Endothelial cell of coronary artery (primary cell): ENCODE measurements around the gene SFT2D1. TPM values are rescaled to one million over a fixed set of nuclear protein-coding genes. Genes with fewer than 3 reads are reported as not detected.

Experiments used
- total RNA-seq: library from RNA; depleted of rRNA; stranded (reverse); fragments of >200 nt; gene quantifications from 2 replicates; pipeline ENCODE4 v1.2.3, GENCODE V29; 2014

SFT2D1 gene
- total RNA-seq, result 24.0 and 29.4 TPM in 2 replicates

GRCh38 chr6:166342349-166343149, at the start of gene SFT2D1:
Gene SFT2D1, minus strand, starts transcription at chr6:166342545. Its CDS starts 64 bp downstream, at chr6:166342481.

GRCh38 chr6:166382933-166383801, 40.8 kb upstream of the SFT2D1 start, which contains the start of gene MPC1:
Gene MPC1, minus strand, starts transcription at chr6:166382940. Its CDS starts 64 bp downstream, at chr6:166382876.

GRCh38 chr6:166308033-166308768, 34.1 kb downstream of the SFT2D1 start, which contains the start of gene PRR18:
Gene PRR18, minus strand, starts transcription at chr6:166308392. Its CDS starts 250 bp downstream, at chr6:166308142.

Other genes with a start within 250 kb of the SFT2D1 start
- gene TBXT, start 174.7 kb downstream of the SFT2D1 start, total RNA-seq, result not detected in 2 replicates
- not detected in 2 replicates for gene PRR18, start 34.2 kb downstream of the SFT2D1 start, total RNA-seq
- gene MPC1, start 40.4 kb upstream of the SFT2D1 start, total RNA-seq, result 15.4 and 21.5 TPM in 2 replicates
- gene RAMACL, start 244.1 kb upstream of the SFT2D1 start, total RNA-seq, result 1.6 and 4.6 TPM in 2 replicates